Thoracic aorta (tissue), 2 donors: Measurements from ENCODE around the gene MEX3D. TPM values are rescaled to one million over a fixed set of nuclear protein-coding genes. Genes with fewer than 3 reads are reported as not detected.

Experiments
- ATAC-seq: fragments of 150-250 bp; one replicate; pipeline ENCODE4 v1.8.0; 2017; ENCODE audit warnings: low read depth; ENCODE audit not compliant: insufficient number of reproducible peaks, low FRiP score
- DNase-seq: peaks from one replicate; pipeline ENCODE4 v3.0.0-alpha.2; 2020; ENCODE audit warnings: low spot score
- H3K27ac ChIP-seq, 2 donors: fragments of 200-600 bp; sonication (generic); 1 replicate in 1 of 2; 2 replicates in 1 of 2; pipeline ENCODE4 v1.5.1; 2016; ENCODE audit warnings: mild to moderate bottlenecking in 2 of 2, moderate library complexity in 2 of 2
- H3K27me3 ChIP-seq: fragments of 200-600 bp; sonication (generic); replicated peaks from 2 replicates; pipeline ENCODE4 v1.6.0; 2016; ENCODE audit warnings: mild to moderate bottlenecking; ENCODE audit not compliant: insufficient read depth
- H3K36me3 ChIP-seq: fragments of 200-600 bp; sonication (generic); one replicate; pipeline ENCODE4 v1.5.1; 2016
- H3K4me1 ChIP-seq, 2 donors: fragments of 200-600 bp; sonication (generic); 1 replicate in 1 of 2; 2 replicates in 1 of 2; pipeline versions ENCODE4 v1.5.1 to v1.6.0; 2016; ENCODE audit warnings: low read depth in 2 of 2, mild to moderate bottlenecking in 1 of 2; ENCODE audit not compliant: control insufficient read depth in 1 of 2
- H3K4me3 ChIP-seq: fragments of 200-600 bp; sonication (generic); 2 replicates; pipeline ENCODE4 v1.5.1; 2016; ENCODE audit warnings: mild to moderate bottlenecking
- H3K9me3 ChIP-seq: fragments of 200-600 bp; sonication (generic); 2 replicates; pipeline ENCODE4 v1.5.1; 2016
- CTCF ChIP-seq: fragments of 200-600 bp; sonication (generic); IDR thresholded peaks from one replicate; pipeline ENCODE4 v1.5.1; 2019; ENCODE audit warnings: antibody characterized with exemption
- total RNA-seq, 2 donors: library from RNA; depleted of rRNA; stranded (reverse); fragments of >200 nt; gene quantifications; one replicate each; pipeline versions ENCODE4 v1.1.0 to v1.2.3, GENCODE V29; 2016

Gene MEX3D
- total RNA-seq, 2 donors from 2014 or later, result 23.4 to 26.4 TPM

GRCh38 chr19:1575323-1576241 lies 7.5 kb upstream of the MEX3D start:
- Histone ChIP-seq H3K4me1 (no peaks in the 10 kb centered on the region), H3K9me3 (no peaks in the 10 kb centered on the region), H3K27ac (no peak overlapping the region), H3K27me3 (no peaks in the 10 kb centered on the region), H3K4me3 (no peak overlapping the region), H3K36me3 (peaks cover 27% of the 10 kb centered on the region)
- TF ChIP-seq CTCF, result no peak
- no peak for DNase-seq
- no peak for ATAC-seq

- Histone ChIP-seq H3K9me3 (no peaks in the 10 kb centered on the region), H3K4me1 (no peaks in the 10 kb centered on the region), H3K36me3 (peaks cover 16% of the 10 kb centered on the region), H3K27ac (no peak overlapping the region), H3K4me3 (no peak overlapping the region), H3K27me3 (no peaks in the 10 kb centered on the region)
- ATAC-seq (no peak), DNase-seq (no peak)
- TF ChIP-seq CTCF, result no peak
These were observed 6.4 kb upstream of the MEX3D start for GRCh38 chr19:1574354-1575136.

- DNase-seq (no peak), ATAC-seq (no peak)
- H3K36me3 ChIP-seq, result peaks cover 7% of the 10 kb centered on the region
- no peaks in the 10 kb centered on the region for H3K9me3 ChIP-seq
- no peak overlapping the region for H3K4me3 ChIP-seq
- TF ChIP-seq CTCF, result no peak
- peaks cover 3 to 5% of the 10 kb centered on the region in 2 donors for H3K4me1 ChIP-seq
- H3K27ac ChIP-seq, result no peak overlapping the region
- no peaks in the 10 kb centered on the region for H3K27me3 ChIP-seq
These were observed 4.7 kb upstream of the MEX3D start for GRCh38 chr19:1572795-1573194.

- no peak overlapping the region for H3K4me3 ChIP-seq
- H3K36me3 ChIP-seq, result no peaks in the 10 kb centered on the region
- H3K27me3 ChIP-seq, result no peaks in the 10 kb centered on the region
- peaks cover 3 to 8% of the 10 kb centered on the region in 2 donors for H3K4me1 ChIP-seq
- ATAC-seq (no peak), DNase-seq (no peak)
- H3K9me3 ChIP-seq, result no peaks in the 10 kb centered on the region
- no peak for TF ChIP-seq CTCF
- no peak overlapping the region for H3K27ac ChIP-seq
These were observed 3.2 kb upstream of the MEX3D start for GRCh38 chr19:1571358-1571757.

- H3K27ac ChIP-seq, result no peak overlapping the region
- H3K4me1 ChIP-seq, result peaks cover 3 to 13% of the 10 kb centered on the region in 2 donors
- no peaks in the 10 kb centered on the region for H3K27me3 ChIP-seq
- DNase-seq (no peak), ATAC-seq (no peak)
- H3K9me3 ChIP-seq, result no peaks in the 10 kb centered on the region
- H3K36me3 ChIP-seq, result no peaks in the 10 kb centered on the region
- no peak overlapping the region for H3K4me3 ChIP-seq
- no peak for TF ChIP-seq CTCF
These were observed 2.7 kb upstream of the MEX3D start for GRCh38 chr19:1570836-1571235.
